GM12865 (cell line): ENCODE measurements around the gene GRK1.
"Not testable (repeated sequence)": the region's sequence is repeated elsewhere in the genome, so short reads cannot be mapped to it uniquely, and the experiment has no call there.

Experiments
- DNase-seq: peaks from one replicate; pipeline ENCODE4 v3.0.0; 2010; ENCODE audit warnings: low read depth
- H3K4me3 ChIP-seq: 2 replicates; pipeline ENCODE4 v1.5.1; 2011; ENCODE audit warnings: mild to moderate bottlenecking, low read depth, low read length, control low read depth
- TF ChIP-seq, protein P1 (sequence below): IDR thresholded peaks from 2 replicates; pipeline ENCODE4 v1.5.1; 2011; ENCODE audit warnings: low read length, control low read depth, low read depth, inconsistent platforms; ENCODE audit not compliant: insufficient read depth; ENCODE audit errors: missing control alignments

The GRK1 gene

GRCh38 chr13:113750554-113751399 lies 83.8 kb downstream of the GRK1 start:
- TF ChIP-seq, protein P1, sequence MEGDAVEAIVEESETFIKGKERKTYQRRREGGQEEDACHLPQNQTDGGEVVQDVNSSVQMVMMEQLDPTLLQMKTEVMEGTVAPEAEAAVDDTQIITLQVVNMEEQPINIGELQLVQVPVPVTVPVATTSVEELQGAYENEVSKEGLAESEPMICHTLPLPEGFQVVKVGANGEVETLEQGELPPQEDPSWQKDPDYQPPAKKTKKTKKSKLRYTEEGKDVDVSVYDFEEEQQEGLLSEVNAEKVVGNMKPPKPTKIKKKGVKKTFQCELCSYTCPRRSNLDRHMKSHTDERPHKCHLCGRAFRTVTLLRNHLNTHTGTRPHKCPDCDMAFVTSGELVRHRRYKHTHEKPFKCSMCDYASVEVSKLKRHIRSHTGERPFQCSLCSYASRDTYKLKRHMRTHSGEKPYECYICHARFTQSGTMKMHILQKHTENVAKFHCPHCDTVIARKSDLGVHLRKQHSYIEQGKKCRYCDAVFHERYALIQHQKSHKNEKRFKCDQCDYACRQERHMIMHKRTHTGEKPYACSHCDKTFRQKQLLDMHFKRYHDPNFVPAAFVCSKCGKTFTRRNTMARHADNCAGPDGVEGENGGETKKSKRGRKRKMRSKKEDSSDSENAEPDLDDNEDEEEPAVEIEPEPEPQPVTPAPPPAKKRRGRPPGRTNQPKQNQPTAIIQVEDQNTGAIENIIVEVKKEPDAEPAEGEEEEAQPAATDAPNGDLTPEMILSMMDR, result no peak
- no peak overlapping the region for H3K4me3 ChIP-seq
- no peak for DNase-seq

DNA sequence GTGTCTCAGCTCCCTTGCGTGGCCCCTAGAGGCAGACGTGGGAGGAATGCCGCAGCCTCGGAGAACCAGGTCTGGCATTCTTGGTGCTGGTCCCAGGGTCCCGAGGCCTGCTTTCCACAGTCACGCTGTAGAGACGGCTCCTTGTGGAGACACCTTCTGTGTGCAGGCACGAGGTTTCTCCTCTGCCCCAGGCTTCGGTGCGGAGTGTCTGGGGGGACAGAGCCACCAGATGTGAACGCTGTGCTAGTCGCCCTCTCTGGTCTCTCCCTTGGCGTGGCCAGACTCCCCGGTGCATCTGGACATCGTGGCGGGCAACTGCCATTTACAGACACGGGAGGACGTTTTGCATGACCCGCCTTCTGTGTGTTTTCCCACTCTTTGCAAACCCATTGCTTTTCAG lies 84.5 kb downstream of the GRK1 start:
- H3K4me3 ChIP-seq, result no peak overlapping the region
- TF ChIP-seq, protein P1, result no peak
- no peak for DNase-seq

DNA sequence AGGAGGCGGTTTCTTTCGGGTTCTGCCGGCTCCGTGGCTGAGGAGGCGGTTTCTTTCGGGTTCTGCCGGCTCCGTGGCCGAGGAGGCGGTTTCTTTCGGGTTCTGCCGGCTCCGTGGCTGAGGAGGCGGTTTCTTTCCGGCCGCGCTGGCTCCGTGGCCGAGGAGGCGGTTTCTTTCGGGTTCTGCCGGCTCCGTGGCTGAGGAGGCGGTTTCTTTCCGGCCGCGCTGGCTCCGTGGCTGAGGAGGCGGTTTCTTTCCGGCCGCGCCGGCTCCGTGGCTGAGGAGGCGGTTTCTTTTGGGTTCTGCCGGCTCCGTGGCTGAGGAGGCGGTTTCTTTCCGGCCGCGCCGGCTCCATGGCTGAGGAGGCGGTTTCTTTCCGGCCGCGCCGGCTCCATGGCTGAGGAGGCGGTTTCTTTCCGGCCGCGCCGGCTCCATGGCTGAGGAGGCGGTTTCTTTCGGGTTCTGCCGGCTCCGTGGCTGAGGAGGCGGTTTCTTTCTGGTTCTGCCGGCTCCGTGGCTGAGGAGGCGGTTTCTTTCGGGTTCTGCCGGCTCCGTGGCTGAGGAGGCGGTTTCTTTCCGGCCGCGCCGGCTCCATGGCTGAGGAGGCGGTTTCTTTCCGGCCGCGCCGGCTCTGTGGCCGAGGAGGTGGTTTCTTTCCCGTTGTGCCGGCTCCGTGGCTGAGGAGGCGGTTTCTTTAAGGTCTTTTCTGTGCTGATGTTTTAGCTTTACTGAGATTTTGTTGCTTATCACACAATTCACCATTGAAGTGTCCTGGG lies 85.4 kb downstream of the GRK1 start:
- H3K4me3 ChIP-seq, DNase-seq: not testable (repeated sequence)

DNA sequence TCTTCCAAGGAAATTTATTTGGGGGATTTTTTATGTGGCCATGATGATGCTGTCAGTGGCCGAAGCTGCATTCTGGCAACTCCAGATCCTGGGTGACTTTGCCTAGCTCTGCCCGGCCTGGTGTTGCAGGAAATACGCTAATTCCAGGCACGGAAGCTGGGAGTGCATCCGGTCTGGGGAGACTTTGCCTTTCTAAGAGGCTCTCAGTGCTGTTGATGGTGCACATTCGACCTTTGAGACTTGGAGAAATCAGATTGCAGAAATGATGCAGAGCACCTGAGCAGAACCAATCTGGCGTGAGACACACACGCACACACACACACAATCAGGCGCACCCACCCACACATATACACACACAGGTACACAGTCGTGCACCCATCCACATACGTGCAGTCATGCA lies 86.2 kb downstream of the GRK1 start:
- TF ChIP-seq, protein P1, result no peak
- DNase-seq, result no peak
- H3K4me3 ChIP-seq, result no peak overlapping the region

DNA sequence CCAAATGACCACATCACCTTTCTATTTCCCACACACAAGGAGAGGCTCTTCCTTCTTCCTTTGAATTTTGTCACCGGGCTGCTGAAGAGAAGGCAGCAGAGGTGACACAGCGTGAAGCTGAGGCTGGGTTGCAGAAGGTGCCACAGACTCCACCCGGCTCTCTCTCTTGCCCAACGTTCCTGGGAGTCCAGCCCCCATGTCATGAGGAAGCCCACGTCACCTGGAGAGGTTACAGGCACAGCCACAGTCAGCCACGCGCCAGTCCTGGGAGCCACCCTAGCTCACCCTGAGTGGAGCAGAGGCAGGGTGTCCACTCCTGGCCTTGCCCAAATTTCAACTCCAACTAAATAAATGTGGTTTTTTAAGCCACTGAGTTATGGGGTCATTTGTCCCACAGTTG lies 87.2 kb downstream of the GRK1 start:
- H3K4me3 ChIP-seq, result no peak overlapping the region
- TF ChIP-seq, protein P1, result no peak
- DNase-seq, result no peak

DNA sequence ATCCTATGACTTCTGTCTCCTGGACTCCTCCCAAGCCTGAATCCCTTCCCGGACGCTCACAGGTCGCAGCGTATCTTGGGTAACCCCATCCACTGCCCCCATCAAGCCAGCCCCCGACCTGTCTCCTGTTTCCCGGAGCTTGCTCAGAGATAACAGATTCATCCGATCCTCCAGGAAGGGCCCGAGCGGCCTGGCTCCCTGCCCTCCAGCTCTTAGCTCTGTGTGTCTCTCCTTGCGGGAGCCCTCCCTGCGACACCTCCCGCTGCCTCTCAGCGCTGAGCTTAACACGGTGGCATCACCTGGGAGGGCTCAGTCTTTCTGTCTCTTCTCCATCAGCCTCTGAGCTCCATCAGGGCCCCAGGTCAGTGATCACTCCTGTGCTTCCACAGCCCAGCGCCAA lies 87.7 kb downstream of the GRK1 start:
- TF ChIP-seq, protein P1, result no peak
- DNase-seq, result no peak
- no peak overlapping the region for H3K4me3 ChIP-seq

DNA sequence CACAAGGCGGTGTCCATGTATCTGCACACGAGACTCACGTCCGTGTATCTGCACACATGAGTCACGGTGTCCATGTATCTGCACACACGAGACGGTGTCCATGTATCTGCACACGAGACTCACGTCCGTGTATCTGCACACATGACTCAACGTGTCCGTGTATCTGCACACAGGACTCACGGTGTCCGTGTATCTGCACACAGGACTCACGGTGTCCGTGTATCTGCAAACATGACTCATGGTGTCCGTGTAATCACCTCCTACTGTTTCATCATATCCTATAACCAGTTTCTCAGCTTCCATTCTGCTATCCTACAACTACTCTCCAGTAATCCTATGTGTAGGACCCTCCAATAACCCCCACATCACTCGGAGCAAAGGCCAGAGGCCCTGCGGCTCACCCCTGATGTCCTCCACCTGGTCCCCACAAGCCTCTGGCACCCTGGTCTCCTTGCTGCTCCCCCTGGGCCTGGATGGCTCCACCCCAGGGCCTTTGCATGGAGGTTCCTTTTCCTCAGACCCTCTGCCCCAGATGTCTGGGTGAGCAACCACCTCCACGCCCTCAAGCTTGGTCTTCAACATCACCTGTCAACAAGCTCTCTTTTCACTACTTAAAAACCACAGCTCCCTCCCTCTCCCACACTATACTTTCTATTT lies 89.5 kb downstream of the GRK1 start:
- DNase-seq, result no peak
- no peak overlapping the region for H3K4me3 ChIP-seq
- TF ChIP-seq, protein P1, result no peak
